NCI-H1105 (cell line): ENCODE results near the gene UBE2D4.
"Not testable (repeated sequence)": the region's sequence is repeated elsewhere in the genome, so short reads cannot be mapped to it uniquely, and the experiment has no call there.

Experiments
- DNase-seq: peaks from one replicate; lab custom pipeline; 2025; lab: John Stamatoyannopoulos, UW

Gene UBE2D4

GRCh38 chr7:43914795-43915194 is 11.4 kb upstream of the UBE2D4 start:
- no peak for DNase-seq

GRCh38 chr7:43915907-43916306 is 10.3 kb upstream of the UBE2D4 start:
- no peak for DNase-seq

- DNase-seq: no peak
These were observed 4.8 kb upstream of the UBE2D4 start for GRCh38 chr7:43921423-43921822.

- no peak for DNase-seq
These were observed 3.5 kb upstream of the UBE2D4 start for GRCh38 chr7:43922726-43923125.

GRCh38 chr7:43926798-43927123 is 525 bp downstream of the UBE2D4 start:
- DNase-seq: no peak

- DNase-seq: no peak
These were observed 1.6 kb downstream of the UBE2D4 start for GRCh38 chr7:43927810-43928209.

GRCh38 chr7:43929529-43930457 is 3.6 kb downstream of the UBE2D4 start:
- no peak for DNase-seq

- no peak for DNase-seq
These were observed 5.1 kb downstream of the UBE2D4 start for GRCh38 chr7:43931346-43931745.

GRCh38 chr7:43933902-43934560 is 7.8 kb downstream of the UBE2D4 start:
- no peak for DNase-seq

- DNase-seq: no peak
These were observed 11.2 kb downstream of the UBE2D4 start for GRCh38 chr7:43937444-43937843.

GRCh38 chr7:43938892-43939482 is 12.8 kb downstream of the UBE2D4 start:
- DNase-seq: no peak

GRCh38 chr7:43942250-43942649 is 16.0 kb downstream of the UBE2D4 start:
- no peak for DNase-seq

GRCh38 chr7:43942997-43943396 is 16.8 kb downstream of the UBE2D4 start:
- DNase-seq: no peak

- DNase-seq: no peak
These were observed 17.4 kb downstream of the UBE2D4 start for GRCh38 chr7:43943417-43944187.

GRCh38 chr7:43944286-43944685 is 18.1 kb downstream of the UBE2D4 start:
- DNase-seq: no peak

GRCh38 chr7:43952028-43952427 is 25.8 kb downstream of the UBE2D4 start:
- no peak for DNase-seq

- DNase-seq: no peak
These were observed 26.8 kb downstream of the UBE2D4 start for GRCh38 chr7:43953071-43953470.

GRCh38 chr7:43954524-43955228 is 28.4 kb downstream of the UBE2D4 start:
- DNase-seq: peak; percentile 3

GRCh38 chr7:43956027-43956426 is 29.8 kb downstream of the UBE2D4 start:
- no peak for DNase-seq

GRCh38 chr7:43960933-43961332 is 34.7 kb downstream of the UBE2D4 start:
- no peak for DNase-seq

GRCh38 chr7:43966392-43966791 is 40.2 kb downstream of the UBE2D4 start:
- DNase-seq: not testable (repeated sequence)
